Peyer's patch (tissue), 4 donors: ENCODE measurements around the gene KARS1. TPM values are rescaled to one million over a fixed set of nuclear protein-coding genes. Genes with fewer than 3 reads are reported as not detected.
A peak's percentile ranks its signal among the peaks of the same experiment; 100 is the strongest.

ENCODE experiments used
- DNase-seq, 3 donors: peaks; one replicate each; pipeline ENCODE4 v3.0.0-alpha.2; 2017 to 2019
- H3K27ac ChIP-seq, 4 donors: fragments of 200-600 bp; sonication (generic); one replicate each; pipeline ENCODE4 v1.5.1; 2016 to 2019
- H3K27me3 ChIP-seq, 2 donors: fragments of 200-600 bp; sonication (generic); one replicate each; pipeline ENCODE4 v1.5.1; 2019
- H3K36me3 ChIP-seq, 3 donors: fragments of 200-600 bp; sonication (generic); one replicate each; pipeline ENCODE4 v1.5.1; 2016 to 2019
- H3K4me1 ChIP-seq, 4 donors: fragments of 200-600 bp; sonication (generic); one replicate each; pipeline ENCODE4 v1.5.1; 2016 to 2019
- H3K4me3 ChIP-seq, 4 donors: fragments of 200-600 bp; sonication (generic); 1 replicate in 3 of 4; 2 replicates in 1 of 4; pipeline ENCODE4 v1.5.1; 2016 to 2019; ENCODE audit warnings: mild to moderate bottlenecking in 1 of 4
- H3K9me3 ChIP-seq, 4 donors: fragments of 200-600 bp; sonication (generic); one replicate each; pipeline ENCODE4 v1.5.1; 2016 to 2019; ENCODE audit warnings: mild to moderate bottlenecking in 1 of 4
- POLR2A ChIP-seq, 2 donors: fragments of 450-650 bp; IDR thresholded peaks; one replicate each; pipeline ENCODE4 v1.5.1; 2017; ENCODE audit warnings: antibody characterized with exemption in 2 of 2, mild to moderate bottlenecking in 2 of 2, moderate library complexity in 2 of 2
- total RNA-seq, 4 donors: library from RNA; depleted of rRNA; stranded (reverse); fragments of >200 nt; gene quantifications; one replicate each; pipeline ENCODE4 v1.1.0, GENCODE V29; 2016
- TF ChIP-seq, protein P1 (sequence below), 6 experiments: fragments of 450-650 bp in 4 of 6; fragments of 200-600 bp in 2 of 6; sonication (generic) in 1 of 6; IDR thresholded peaks; one replicate each; pipeline ENCODE4 v1.5.1; 2017 to 2019; ENCODE audit warnings: antibody characterized with exemption in 6 of 6, mild to moderate bottlenecking in 3 of 6, moderate library complexity in 1 of 6

KARS1 gene
- total RNA-seq, 4 donors from 2014 or later = 71.3 to 87.5 (median 82.7) TPM

DNA sequence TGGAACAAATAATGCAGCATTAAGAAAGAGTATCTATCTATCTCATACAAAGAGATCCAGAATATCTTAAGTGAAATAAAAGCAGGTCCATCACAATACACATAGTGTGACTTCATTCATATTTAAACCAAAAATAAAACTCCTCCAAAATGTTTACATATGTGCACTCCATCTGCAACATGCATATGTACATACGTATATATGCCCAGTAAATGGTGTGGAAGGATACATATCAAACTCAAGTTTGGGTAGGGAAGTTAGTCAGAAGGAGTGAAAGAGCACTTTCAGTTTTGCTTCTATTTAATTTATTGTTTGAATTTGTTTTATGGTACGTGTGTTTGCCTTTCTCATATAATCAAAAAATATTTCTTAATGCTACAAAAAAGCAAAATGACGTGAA is 12.4 kb downstream of the KARS1 start:
- no peak overlapping the region for H3K4me3 ChIP-seq
- no peak for DNase-seq
- no peaks in the 10 kb centered on the region for H3K9me3 ChIP-seq
- H3K36me3 ChIP-seq = peaks cover 0 to 99% (median 0%) of the 10 kb centered on the region in 3 donors
- TF ChIP-seq POLR2A (IDR thresholded peaks at IDR 0.05) = no peak
- TF ChIP-seq, protein P1, sequence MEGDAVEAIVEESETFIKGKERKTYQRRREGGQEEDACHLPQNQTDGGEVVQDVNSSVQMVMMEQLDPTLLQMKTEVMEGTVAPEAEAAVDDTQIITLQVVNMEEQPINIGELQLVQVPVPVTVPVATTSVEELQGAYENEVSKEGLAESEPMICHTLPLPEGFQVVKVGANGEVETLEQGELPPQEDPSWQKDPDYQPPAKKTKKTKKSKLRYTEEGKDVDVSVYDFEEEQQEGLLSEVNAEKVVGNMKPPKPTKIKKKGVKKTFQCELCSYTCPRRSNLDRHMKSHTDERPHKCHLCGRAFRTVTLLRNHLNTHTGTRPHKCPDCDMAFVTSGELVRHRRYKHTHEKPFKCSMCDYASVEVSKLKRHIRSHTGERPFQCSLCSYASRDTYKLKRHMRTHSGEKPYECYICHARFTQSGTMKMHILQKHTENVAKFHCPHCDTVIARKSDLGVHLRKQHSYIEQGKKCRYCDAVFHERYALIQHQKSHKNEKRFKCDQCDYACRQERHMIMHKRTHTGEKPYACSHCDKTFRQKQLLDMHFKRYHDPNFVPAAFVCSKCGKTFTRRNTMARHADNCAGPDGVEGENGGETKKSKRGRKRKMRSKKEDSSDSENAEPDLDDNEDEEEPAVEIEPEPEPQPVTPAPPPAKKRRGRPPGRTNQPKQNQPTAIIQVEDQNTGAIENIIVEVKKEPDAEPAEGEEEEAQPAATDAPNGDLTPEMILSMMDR (IDR thresholded peaks at IDR 0.05) = no peak
- no peaks in the 10 kb centered on the region for H3K4me1 ChIP-seq
- H3K27ac ChIP-seq = no peak overlapping the region
- no peaks in the 10 kb centered on the region for H3K27me3 ChIP-seq

GRCh38 chr16:75632857-75633256 is 14.6 kb downstream of the KARS1 start:
- no peak overlapping the region for H3K27ac ChIP-seq

DNA sequence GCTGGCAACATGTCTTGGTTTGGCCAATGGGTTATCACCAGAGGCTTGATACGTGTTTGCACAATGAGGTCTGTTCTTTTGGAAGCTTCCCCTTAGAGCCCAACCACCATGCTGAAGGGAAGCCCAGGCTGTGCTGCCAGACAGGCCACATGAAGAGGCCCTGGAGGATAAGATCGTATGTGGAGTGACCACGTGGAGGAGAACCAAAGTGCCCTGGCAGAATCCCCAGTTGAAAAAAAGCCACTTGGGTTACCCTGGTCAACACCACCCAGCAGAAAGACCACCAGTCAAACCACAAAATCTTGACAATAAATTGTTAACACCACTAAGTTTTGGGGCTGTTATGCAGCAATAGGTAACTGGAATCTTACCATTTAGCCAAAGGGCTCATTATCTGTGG is 17.4 kb downstream of the KARS1 start:
- DNase-seq = no peak
- H3K36me3 ChIP-seq = peaks cover 0 to 95% (median 0%) of the 10 kb centered on the region in 3 donors

More at GRCh38 chr16:75632857-75633256, 14.6 kb downstream of the KARS1 start:
- Histone ChIP-seq H3K27me3 (no peaks in the 10 kb centered on the region), H3K4me1 (no peaks in the 10 kb centered on the region), H3K9me3 (no peaks in the 10 kb centered on the region), H3K4me3 (no peak overlapping the region), H3K36me3 (peaks cover 0 to 99% (median 0%) of the 10 kb centered on the region in 3 donors)
- TF ChIP-seq POLR2A (IDR thresholded peaks at IDR 0.05) = no peak
- TF ChIP-seq, protein P1 (IDR thresholded peaks at IDR 0.05) = no peak
- no peak for DNase-seq

GRCh38 chr16:75629132-75629531 is 18.3 kb downstream of the KARS1 start:
- no peak for DNase-seq
- Histone ChIP-seq H3K27ac (no peak overlapping the region), H3K36me3 (peaks cover 0 to 86% (median 0%) of the 10 kb centered on the region in 3 donors), H3K27me3 (no peaks in the 10 kb centered on the region), H3K9me3 (no peaks in the 10 kb centered on the region), H3K4me3 (no peak overlapping the region), H3K4me1 (no peaks in the 10 kb centered on the region)
- no peak for TF ChIP-seq POLR2A (IDR thresholded peaks at IDR 0.05)
- TF ChIP-seq, protein P1 (IDR thresholded peaks at IDR 0.05) = no peak

More for the DNA sequence above, 17.4 kb downstream of the KARS1 start:
- Histone ChIP-seq H3K27ac (no peak overlapping the region), H3K4me1 (no peaks in the 10 kb centered on the region), H3K9me3 (no peaks in the 10 kb centered on the region), H3K4me3 (no peak overlapping the region), H3K27me3 (no peaks in the 10 kb centered on the region)
- no peak for TF ChIP-seq POLR2A (IDR thresholded peaks at IDR 0.05)
- TF ChIP-seq, protein P1 (IDR thresholded peaks at IDR 0.05) = no peak

GRCh38 chr16:75628351-75628750 is 19.1 kb downstream of the KARS1 start:
- DNase-seq = no peak
- Histone ChIP-seq H3K27ac (peak overlapping the region in 2 of 4 donors; percentile 5 to 42), H3K4me3 (no peak overlapping the region), H3K4me1 (no peaks in the 10 kb centered on the region), H3K9me3 (no peaks in the 10 kb centered on the region), H3K27me3 (no peaks in the 10 kb centered on the region), H3K36me3 (peaks cover 0 to 78% (median 0%) of the 10 kb centered on the region in 3 donors)
- TF ChIP-seq, protein P1 (IDR thresholded peaks at IDR 0.05) = no peak
- TF ChIP-seq POLR2A (IDR thresholded peaks at IDR 0.05) = no peak

DNA sequence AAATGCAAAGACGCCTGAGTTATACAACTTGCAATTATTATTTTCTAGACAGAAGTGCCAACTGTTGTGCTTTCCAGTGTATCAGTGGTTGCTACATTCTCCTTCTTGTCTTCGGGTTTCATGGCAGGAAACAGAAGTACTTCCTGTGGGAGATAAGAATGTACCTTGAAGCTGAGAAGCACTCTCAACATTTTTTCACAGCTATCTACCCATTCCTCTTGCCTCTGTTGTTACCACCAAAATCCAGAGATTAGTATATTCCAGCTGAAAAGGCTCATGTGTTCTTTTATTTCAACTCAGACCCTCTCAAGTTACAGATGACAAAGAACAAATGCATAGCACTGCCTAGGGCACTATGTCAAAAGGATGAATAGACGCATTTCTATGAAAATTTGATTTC is 19.6 kb downstream of the KARS1 start:
- Histone ChIP-seq H3K36me3 (peaks cover 0 to 73% (median 0%) of the 10 kb centered on the region in 3 donors), H3K4me1 (no peaks in the 10 kb centered on the region), H3K27me3 (no peaks in the 10 kb centered on the region), H3K9me3 (no peaks in the 10 kb centered on the region), H3K4me3 (no peak overlapping the region), H3K27ac (peak overlapping the region in 1 of 4 donors; percentile 42)
- DNase-seq = no peak
- TF ChIP-seq, protein P1 (IDR thresholded peaks at IDR 0.05) = no peak
- TF ChIP-seq POLR2A (IDR thresholded peaks at IDR 0.05) = no peak
